Measurements from ENCODE around the gene RAP1A.
A peak's percentile ranks its signal among the peaks of the same experiment; 100 is the strongest.

RAP1A gene

DNA sequence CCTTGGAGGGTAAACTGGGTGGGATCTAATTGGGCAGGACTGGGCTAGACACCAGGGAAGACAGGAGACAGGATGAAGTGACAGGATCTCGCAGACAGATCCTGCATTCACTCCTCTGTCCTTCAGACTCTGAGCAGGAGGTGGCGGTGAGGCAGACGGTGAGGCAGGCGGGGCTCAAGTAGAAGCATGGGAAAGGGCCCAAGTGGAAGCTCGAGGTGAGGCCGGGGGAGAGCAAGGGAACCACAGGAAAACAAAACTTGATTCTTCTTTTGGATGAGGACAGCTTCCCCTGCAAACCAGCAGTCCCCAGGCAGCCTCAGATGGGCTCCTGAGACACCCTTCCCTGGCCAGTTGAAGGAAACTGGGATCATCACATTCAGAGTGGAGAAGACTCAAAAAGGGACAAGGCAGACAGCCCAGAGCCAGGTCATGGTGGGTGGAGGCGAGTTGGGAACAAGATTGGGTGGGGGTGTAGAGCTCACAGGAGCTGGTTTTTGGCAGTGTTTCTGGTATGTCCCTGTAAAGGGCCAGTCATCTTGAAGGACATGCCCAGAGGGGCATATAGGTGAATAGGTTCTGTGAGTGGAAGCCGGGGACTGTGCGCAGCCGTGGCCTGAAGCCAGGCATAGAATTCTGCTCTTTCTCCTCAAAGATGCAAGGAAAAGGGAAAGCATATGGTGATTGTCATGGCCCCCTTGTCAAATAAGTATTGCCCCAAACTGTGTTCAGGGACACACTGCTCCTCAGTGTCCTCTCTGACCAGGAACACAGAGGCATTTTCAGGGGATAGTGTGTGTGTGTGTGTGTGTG, 101.6 kb downstream of the RAP1A start:
- no peak for DNase-seq

DNA sequence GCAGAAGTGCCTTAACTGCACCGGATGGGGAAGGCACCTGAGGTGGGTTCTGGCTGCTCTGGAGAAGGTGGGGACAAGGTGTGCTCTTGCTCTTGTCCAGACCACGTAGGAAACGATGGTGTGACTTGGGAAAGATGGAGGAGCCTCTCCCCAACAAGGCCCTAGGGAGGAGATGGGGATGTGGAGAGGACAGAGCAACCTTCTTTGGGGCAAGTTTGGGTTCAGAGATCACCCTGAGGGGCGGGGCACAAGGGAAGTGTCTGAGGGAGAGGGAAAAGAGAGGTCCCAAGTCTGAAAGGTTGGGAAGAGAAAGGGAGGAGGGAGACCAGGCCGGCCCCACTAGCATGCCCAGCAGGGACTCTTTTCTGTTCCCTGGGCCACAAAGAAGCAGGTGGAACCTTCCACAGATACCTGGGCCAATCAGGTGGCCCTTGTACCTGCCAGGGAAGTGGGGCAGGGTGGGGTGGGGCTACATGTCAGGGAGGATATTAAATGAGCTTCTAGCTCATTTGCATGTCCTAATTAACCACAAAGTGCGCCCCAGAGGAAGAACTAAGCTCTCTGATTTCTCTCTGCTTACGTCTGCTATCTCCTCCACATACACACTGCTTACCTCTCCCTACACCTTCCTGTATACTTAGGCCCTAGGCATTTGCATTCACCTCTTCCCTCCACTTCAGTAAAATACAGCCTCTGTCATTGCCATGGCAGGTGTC, 103.7 kb downstream of the RAP1A start:
- DNase-seq = no peak

DNA sequence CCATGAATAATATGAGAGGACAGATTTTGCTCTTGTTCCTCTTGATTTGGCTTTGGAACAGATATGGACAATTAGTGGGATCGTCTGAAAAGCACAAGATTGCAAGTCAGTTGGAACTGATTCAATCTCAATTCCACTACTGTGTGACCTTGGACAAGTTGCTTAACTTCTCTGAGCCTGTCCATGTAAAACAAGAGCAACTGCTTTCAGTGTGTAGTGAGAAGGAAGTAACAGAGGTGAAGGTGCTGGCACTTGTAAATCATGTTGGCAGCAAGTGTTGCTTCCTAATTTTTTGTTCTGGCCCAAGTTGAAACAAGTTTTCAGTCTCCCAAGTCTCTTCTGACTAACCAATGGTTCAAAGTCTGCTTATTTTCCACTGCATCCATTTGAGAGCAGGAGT, 104.3 kb downstream of the RAP1A start:
- no peak for DNase-seq

DNA sequence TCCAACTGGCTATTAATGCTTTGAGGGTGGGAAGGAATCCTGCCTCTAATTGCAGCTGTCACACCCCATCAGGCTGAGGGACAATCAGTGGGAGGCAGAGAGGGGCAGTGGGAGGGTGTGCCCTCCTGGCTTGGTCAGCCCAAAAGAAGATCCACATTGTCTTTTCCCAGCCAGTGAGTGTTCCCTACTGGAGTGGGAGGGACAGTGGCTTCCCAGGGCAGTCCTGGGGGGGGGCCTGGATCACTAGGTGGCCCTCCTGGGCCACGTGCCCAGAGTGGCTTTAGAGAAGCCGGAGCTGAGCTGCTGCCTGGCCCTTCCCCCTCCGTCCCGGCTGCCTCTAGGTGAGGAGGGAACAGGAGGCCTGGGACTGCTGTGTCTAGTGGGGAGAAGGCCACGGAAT, 105.6 kb downstream of the RAP1A start:
- DNase-seq = no peak

DNA sequence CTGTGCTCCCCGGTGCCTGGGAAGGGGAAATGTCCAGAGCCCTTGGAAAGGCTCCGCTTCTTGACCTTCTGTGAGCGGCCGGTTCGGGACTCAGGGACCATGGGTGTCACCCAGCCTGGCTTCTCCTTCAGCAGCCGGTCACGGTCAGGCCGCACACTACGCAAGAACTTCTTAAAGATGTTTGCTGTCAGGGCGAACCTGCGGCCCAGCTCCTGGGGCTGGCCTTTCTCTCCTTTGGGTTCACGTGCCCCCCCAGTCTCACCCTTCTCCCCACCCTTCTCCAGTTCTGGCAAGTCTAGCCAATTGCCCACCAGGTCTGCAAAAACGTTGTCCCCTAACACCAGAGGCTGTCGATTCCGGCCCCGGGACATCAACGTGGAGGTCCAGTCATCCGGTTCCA, 107.5 kb downstream of the RAP1A start:
- DNase-seq = no peak

DNA sequence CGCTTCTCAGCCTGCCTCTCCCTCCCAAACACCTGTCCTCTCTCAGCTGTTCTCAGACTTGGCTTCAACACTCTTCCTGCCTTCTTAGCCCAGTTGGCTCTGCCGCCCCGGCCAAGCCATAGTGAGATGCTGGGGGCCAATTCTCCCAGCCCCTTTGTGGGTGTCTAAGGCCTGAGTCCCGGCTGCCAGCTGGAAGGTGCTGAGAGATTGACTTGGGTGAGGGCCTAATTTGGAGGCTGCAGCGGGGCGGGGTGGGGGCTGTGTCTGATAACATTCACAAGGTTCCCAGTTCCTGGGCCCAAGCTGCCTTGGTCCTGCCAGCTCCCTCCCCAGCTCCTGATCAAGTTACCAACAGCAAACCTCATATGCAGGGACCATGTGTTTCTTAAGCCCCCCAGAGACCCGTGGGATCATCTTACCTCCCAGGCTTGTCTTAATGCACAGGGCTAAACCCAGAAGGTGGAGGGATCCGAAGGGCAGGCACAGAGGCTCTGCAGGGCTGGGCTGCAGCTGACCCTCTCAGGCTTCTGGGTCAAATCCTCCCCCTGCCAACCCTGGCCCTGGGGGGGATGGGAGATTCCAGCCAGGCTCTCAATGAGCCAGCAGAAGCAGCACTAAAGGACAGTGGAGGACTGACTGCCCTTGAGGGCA, 109.8 kb downstream of the RAP1A start:
- no peak for DNase-seq

DNA sequence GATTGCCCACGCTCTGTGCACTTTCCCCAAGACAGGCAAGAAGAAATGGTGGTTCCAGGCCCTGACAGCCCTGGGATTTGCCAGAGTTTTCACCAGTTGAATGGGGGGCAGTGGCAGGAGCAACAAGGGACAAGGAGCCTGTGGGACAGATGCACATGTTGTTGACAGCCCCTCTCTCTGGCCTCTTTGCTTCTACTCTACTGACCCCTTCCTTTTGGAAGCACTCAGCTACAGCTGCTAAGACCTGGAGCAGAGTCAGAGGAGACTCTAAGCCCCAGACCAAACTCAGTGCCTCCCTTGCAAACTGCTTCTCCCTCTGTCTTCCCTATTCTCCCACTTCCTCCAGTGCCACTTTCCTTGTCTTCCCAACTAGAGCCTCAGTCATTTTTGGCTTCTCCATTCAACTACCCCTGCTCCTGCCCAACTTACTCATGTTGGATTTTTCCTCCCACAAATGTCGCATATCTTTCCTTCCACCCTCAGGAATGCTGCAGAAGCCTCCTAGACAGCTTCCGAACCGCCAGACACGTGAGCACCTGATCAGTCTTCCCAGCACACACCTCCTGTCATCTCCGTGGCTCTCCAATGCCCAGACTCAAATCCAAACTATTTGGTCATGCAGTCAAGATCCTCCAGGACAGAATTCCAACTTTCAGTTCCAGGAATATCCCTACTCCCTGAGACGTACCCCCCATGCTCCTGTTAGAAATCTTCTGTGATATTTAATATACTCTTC, 110.5 kb downstream of the RAP1A start:
- no peak for DNase-seq

DNA sequence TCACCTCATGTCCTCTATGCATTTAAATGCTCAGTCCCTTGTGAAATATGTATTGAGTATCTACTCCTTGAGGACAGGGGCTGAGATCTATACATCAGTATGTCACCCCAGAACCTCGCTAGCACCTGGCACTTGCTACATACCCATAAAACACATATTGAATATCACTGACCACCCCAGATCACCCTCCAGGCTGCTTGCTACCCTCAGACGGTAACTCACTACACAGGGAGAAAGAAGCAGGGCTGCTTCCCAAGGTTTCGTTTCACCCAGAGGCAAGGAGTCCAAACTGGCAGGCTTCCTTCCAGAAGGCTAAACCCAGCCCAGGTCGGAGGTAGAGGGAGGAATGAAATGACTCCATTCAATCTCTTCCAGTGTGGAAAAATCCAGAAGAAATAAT, 111.1 kb downstream of the RAP1A start:
- no peak for DNase-seq

DNA sequence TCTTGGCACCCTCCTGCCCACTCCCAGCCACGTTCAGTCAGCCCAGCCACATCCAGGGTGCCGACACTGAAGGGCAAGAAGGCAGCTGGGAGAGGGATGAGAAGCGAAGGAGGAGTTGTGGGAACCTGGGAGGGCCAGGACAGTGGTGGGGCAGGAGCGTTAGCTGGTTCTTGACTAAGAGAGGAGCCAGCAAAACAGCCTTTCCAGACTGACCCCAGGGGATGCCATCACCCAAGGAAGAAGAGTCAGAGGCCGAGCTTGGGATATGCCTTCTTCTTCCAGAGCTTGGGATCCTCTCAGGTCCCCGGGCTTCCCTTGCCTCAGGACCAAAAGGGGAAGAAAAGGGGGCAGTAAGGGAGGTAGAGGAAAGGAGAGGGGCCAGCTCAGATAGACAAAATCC, 112.4 kb downstream of the RAP1A start:
- DNase-seq = no peak

DNA sequence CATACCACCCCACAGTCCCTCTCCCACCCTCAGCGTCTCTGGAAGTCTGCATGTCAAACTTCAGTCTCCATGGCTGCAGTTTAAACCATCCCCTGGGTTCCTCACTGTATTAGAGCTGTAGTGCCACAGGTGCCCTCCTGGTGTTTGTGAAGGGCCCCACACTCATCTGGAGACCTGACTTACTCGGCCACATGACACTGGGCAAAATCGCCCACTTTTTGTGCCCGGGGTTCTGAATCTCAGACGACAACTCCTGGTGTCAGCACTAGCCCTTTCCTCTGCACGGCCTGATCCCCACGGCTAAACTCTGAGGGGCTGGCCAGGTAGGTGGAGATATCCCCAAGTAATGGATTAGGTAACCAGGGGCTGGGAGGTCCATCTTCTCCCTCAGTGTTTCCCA, 113.1 kb downstream of the RAP1A start:
- no peak for DNase-seq

DNA sequence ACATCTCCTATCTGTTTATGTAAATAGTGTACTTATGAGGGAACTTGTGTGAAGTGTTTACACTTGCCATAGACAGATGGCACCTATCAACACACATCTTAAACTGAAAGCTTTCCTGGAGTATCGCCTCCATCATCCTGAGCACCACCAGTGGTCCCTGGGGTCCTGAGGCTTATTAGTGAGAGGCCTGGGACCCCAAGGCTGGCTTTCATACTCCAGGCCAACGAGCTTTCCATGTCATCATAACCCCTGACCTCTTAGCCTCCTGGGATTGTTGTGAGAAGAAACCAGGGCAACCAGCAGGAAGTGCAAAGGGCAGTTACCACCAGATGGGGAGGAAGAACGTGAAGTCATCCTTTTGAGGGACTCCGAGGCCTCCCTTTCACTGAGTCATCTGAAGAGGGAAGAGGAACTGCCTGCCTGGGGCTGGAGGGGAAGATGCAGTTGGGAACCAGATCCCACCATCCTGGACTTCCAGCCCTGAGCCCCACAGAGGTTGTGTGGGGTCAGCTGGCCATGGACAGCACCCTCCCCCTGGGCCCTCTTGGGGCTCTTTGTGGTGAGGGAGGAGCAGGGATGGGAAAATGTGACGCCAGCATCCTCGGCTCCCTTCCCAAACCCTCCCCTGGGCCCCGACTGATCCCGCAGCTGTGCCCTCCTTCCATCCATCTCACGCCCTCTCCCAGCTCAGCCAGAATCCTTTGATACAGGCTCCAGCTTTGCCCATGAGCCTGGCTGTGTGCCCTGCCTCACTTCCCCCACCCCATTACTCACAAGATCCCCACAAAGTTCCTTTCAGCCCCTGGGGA, 113.8 kb downstream of the RAP1A start:
- DNase-seq = no peak

DNA sequence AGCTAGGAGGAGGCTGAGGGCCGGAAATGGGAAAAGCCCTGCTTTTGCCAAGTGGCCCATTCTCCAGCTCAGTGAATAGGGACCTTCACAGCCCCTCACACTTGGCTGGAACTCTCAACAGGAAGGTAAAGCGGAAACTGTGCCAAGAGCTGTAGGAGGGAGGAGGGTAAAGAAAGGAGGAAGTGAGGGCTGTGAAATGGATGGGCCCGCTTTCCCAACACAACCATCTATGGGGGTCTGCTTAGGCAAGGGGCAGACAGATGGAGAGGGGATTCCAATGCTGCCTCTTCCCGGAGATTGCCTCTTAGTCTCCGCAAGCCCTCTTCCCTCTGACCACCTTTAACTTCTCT, 114.4 kb downstream of the RAP1A start:
- DNase-seq = no peak

DNA sequence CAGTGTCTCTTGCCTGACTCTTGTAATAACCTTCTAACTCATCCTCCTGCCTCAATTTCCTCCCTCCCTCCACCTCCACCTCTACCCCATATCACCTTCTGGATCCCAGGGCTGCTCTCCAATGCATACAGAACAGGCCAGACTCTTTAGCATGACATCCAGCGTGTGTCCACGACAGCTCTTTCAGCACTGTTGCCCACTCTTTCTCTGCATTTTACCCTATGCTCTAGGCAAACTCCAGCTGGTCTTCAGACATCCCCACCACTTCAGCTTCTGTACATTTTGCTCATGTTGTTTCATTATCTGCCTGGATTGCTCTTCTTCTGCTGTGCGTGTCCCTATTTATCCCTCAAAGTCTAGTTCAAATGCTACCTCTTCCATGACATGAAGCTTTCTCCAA, 114.8 kb downstream of the RAP1A start:
- DNase-seq = no peak

DNA sequence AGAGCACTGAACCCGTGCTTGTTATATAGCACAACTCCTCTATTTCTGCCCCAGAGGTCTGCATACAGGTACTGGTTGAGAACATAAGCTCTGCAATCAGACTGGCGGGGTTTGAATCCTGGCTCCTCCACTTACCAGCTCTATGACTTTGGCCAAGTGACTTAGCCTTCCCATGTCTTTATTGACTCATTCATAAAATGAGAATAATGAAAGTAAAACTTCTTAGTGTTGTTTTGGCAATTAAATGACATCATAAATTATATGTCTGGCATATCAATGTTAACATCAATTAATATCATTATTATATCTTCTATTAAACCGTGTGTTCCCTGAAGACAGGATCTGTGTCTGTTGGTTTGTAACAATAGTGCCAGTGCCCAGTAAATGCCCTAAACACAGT, 115.3 kb downstream of the RAP1A start:
- no peak for DNase-seq

DNA sequence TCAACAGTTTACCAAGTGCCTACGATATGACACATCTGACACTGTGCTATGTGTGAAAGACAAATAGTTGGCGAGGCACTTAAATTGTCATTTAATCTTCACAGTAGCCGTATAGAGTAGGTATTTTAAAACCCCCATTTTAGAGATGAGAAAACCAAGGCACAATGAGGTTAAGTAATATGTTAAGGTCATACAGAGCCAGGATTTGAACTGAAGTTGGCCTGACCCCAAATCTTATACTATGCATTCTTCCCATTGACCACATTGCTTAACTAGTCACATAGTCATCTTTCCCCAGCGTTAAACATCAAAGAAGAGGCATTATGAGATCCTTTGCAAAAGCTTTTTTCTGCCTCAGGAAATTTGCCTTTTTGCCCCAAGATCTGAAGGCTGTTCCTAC, 115.7 kb downstream of the RAP1A start:
- DNase-seq = no peak

DNA sequence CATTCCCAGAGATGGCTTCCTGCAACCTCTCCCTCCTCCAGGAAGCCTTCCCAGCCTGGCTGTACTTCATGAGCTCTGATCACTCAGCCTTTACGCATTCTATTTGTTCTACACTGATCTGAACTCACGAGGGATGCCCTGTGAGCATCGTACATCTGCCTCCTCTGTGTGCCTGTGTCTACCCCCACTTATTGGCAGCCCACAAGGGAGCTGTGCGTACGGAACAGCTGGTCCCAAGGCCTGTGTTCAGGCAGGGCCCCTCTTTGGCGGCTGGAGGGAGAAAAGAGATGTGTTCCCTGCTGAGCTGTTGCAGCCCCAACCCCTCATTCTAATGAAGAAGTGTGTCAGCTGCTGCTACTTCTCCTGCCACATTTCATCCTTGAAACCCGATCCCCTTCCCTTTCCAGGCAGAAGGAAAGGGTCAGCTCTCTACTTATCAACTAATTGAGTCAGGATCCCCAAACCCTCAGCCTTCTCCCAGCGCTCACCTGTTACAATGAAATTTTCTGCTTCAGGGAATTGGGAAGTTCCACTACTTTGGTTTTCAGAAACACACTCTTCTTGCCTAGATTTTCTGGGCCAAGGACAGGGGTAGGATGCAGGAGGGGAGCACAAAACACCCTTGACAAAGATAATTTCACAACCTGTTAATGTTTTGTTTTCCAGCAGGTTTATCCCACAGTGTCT, 116.4 kb downstream of the RAP1A start:
- DNase-seq = no peak

DNA sequence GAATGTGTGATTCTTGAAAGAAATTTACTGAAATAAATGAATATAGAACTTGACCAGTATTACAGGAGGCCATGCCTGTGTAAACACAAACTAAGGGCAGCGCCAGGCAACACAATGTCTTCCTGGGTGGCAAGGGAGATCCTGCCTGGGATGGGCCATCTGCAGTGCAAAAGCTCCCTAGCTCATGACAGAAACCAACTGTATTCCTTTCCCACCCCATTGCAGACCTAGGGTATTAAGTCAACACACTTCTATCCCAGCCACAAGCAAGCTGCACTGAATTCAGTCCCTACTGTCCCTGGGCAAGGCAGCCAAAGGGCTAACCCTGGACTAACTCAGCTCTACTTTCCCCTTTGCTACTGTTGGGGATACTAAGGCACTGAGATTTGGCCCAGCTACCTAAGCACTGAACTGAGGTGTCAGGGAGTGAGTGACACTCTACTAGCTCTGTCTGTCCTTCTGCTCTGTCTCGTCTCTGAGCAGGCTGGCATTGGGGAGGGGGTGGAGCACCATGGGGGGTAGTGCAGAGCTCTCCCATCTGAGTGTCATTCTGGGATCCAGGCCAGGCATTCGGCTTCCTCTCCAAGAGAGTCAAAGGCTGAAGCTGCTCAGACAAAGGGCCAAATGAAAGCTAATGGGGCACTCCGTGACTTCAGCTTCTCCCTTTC, 117.1 kb downstream of the RAP1A start:
- no peak for DNase-seq

DNA sequence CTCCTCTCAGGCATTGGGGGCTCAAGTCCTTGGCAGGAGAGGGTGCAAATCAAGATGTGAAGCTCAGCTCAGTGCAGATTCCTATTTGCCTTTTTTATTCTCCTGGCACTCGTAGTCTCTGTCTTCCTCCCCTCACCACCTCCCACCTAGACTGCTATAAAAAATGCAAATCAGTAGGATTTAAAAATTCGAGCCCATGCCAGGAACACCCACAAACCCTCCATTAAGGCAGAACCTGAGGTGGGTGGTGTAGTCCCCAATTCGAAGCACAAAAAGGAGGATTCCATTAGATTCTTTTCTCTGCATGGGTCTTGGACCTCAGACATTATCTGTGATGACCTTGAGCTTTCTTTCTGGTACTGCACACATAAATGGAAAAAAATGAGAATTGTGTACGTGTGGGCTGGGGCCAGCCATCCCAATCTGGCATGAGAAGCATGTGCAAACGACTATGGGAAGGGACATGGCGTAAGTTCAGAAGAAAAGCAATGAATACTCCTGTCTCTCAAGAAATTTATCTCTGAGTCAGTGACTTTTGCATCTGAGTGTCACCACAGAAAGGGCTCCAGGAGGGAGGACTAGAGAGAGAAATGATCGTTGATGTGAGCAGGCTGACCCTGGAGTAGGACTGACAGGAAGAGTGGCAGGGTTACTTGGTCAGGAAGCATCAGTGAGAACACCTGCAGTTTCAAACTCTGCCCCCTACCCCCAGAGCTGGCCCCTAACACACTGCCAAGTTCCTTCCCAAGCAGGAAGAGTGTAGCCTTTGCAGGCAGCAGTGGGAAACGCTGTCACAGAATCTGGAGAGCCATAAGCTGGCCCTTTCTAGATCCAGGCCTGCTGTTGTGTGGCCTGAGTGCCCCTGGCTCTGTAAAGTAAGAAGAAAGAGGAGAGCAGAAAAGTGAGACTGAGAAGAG, 117.9 kb downstream of the RAP1A start:
- no peak for DNase-seq

DNA sequence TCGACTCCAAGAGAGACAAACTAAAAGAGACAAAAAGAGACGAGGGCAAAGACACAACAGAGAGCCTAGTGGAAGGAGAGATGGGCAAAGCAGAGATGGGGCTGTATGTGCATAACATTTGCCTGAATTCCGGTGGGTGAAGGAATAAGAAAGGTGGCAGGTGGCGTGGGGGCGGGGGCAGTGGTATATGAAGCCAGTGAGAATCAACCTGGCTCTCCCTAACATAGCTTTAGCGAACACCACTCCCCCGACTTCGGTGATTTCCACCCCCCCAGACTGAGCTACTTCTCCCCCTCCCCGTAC, 118.5 kb downstream of the RAP1A start:
- DNase-seq = no peak

DNA sequence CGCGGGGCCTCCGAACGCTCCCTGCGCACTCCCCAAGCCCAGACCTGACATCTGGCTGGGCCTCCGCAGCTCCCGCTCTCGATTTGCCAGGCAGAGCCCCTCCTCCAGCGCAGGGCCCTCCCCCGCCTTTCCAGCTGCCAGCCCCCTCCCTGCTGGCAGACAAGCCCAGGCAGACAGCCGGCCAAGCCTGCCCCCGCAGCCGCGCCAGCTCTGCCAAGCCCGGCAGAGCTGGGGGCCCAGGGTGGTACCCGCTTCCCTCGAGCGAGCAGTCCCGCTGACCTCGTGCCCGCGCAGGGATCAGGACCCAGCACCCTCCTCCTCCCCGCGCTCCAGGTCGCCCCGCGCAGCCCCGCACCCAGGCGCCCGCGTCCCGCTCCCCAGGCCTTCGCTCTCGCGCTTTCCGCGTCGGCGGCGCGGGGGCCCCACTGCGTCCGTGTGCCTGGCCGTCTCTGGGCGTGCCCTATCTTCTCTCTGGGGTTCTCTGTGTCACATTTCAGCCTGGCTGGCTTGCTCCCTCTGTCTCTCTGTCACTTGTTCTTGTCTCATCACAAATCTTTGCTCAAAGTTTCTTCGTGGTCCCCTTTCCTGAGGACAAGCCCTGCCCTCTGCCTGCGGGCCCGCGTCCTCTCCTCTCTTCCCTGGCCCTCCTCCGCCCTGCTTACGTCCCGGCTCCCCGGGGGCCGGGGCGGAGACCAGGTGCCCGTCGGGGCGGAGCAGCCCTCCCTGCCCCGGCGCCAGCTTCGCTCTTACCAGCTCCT, 119.0 kb downstream of the RAP1A start:
- peak; percentile 31 for DNase-seq

Data from stimulated activated CD4-positive, alpha-beta T cell treated with anti-CD3 and anti-CD28 coated beads, Interleukin-4, amount 100 ng/mL, for 1 hour (primary cell).